PC-9 (cell line): Measurements from ENCODE around the gene CREBBP.

ENCODE experiments used
- EZH2 ChIP-seq: fragments of 200-600 bp; sonication (generic); IDR thresholded peaks from 2 replicates; pipeline ENCODE4 v1.8.0; 2017; ENCODE audit warnings: antibody characterized with exemption, low read depth
- TF ChIP-seq, protein P1 (sequence below): fragments of 200-600 bp; sonication (generic); conservative IDR thresholded peaks from 2 replicates; pipeline ENCODE4 v1.6.1; 2017; ENCODE audit warnings: mixed run types, antibody characterized with exemption, mild to moderate bottlenecking, moderate library complexity

GRCh38 chr16:3726021-3726687, 154.4 kb downstream of the CREBBP start:
- TF ChIP-seq EZH2 = no peak
- TF ChIP-seq, protein P1, sequence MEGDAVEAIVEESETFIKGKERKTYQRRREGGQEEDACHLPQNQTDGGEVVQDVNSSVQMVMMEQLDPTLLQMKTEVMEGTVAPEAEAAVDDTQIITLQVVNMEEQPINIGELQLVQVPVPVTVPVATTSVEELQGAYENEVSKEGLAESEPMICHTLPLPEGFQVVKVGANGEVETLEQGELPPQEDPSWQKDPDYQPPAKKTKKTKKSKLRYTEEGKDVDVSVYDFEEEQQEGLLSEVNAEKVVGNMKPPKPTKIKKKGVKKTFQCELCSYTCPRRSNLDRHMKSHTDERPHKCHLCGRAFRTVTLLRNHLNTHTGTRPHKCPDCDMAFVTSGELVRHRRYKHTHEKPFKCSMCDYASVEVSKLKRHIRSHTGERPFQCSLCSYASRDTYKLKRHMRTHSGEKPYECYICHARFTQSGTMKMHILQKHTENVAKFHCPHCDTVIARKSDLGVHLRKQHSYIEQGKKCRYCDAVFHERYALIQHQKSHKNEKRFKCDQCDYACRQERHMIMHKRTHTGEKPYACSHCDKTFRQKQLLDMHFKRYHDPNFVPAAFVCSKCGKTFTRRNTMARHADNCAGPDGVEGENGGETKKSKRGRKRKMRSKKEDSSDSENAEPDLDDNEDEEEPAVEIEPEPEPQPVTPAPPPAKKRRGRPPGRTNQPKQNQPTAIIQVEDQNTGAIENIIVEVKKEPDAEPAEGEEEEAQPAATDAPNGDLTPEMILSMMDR = no peak
